Sigmoid colon (tissue), 4 donors: ENCODE measurements around the gene MAS1.

Source experiments
- CTCF ChIP-seq, 4 experiments: fragments of 450-650 bp in 3 of 4; fragments of 200-600 bp in 1 of 4; IDR thresholded peaks; one replicate each; pipeline ENCODE4 v1.5.1; 2016 to 2019; ENCODE audit warnings: antibody characterized with exemption in 4 of 4, mild to moderate bottlenecking in 3 of 4, moderate library complexity in 2 of 4
- EP300 ChIP-seq, 4 donors: sonication (generic); formaldehyde crosslinking; IDR thresholded peaks; one replicate each; pipeline ENCODE4 v1.6.1; 2017; ENCODE audit warnings: antibody characterized with exemption in 4 of 4
- POLR2A ChIP-seq, 2 donors: fragments of 450-650 bp; IDR thresholded peaks; one replicate each; pipeline ENCODE4 v1.6.1; 2016; ENCODE audit warnings: antibody characterized with exemption in 2 of 2, mild to moderate bottlenecking in 2 of 2, moderate library complexity in 2 of 2
- POLR2AphosphoS5 ChIP-seq, 4 donors: sonication (generic); formaldehyde crosslinking; IDR thresholded peaks; one replicate each; pipeline ENCODE4 v1.6.1; 2017; ENCODE audit warnings: antibody characterized with exemption in 4 of 4

- TF ChIP-seq CTCF (IDR thresholded peaks at IDR 0.05) (no peak), EP300 (IDR thresholded peaks at IDR 0.05) (no peak), POLR2A (IDR thresholded peaks at IDR 0.05) (no peak), POLR2AphosphoS5 (IDR thresholded peaks at IDR 0.05) (no peak)
These were observed 9.4 kb downstream of the MAS1 start for GRCh38 chr6:159899994-159900745.
